Common myeloid progenitor, CD34-positive (primary cell): ENCODE measurements around the gene FXYD6.

ENCODE experiments used
- CTCF ChIA-PET: fragments of 350-600 bp; sonication (Branson Sonifier 250); formaldehyde crosslinking; loops from one replicate; lab custom pipeline; 2021; ENCODE audit warnings: antibody characterized with exemption; lab: Charles Lee
- POLR2A ChIA-PET: fragments of 350-600 bp; sonication (Branson Sonifier 250); formaldehyde crosslinking; loops from one replicate; lab custom pipeline; 2021; ENCODE audit warnings: antibody characterized with exemption; lab: Charles Lee
- DNase-seq, 3 donors: peaks; one replicate each; pipeline versions ENCODE4 v3.0.0 to v3.0.0-alpha.2; 2013
- H3K27ac ChIP-seq, 2 experiments: 1 replicate in 1 of 2; 2 replicates in 1 of 2; pipeline ENCODE4 v1.7.0; 2013; ENCODE audit warnings: inconsistent platforms in 2 of 2, low read length in 2 of 2, mild to moderate bottlenecking in 2 of 2, low read depth in 1 of 2, moderate library complexity in 1 of 2; ENCODE audit not compliant: severe bottlenecking in 2 of 2, insufficient read depth in 1 of 2, poor library complexity in 1 of 2
- H3K27me3 ChIP-seq, 5 experiments: replicated peaks in 2 of 5; 1 replicate in 3 of 5; 2 replicates in 2 of 5; pipeline versions ENCODE4 v1.6.1 to v1.7.0; 2013; ENCODE audit warnings: low read length in 4 of 5, mild to moderate bottlenecking in 2 of 5, moderate library complexity in 2 of 5, inconsistent platforms in 1 of 5; ENCODE audit not compliant: insufficient read depth in 5 of 5, control insufficient read depth in 4 of 5
- H3K36me3 ChIP-seq, 4 experiments: 1 replicate in 2 of 4; 2 replicates in 2 of 4; pipeline versions ENCODE4 v1.6.1 to v1.7.0; 2013; ENCODE audit warnings: low read length in 3 of 4, control low read depth in 1 of 4, mild to moderate bottlenecking in 1 of 4; ENCODE audit not compliant: control insufficient read depth in 4 of 4, insufficient read depth in 4 of 4
- H3K4me1 ChIP-seq, 4 experiments: 1 replicate in 3 of 4; 2 replicates in 1 of 4; pipeline versions ENCODE4 v1.6.1 to v1.7.1; 2013; ENCODE audit warnings: low read length in 3 of 4, mild to moderate bottlenecking in 3 of 4, control low read depth in 1 of 4, inconsistent platforms in 1 of 4, moderate library complexity in 1 of 4; ENCODE audit not compliant: control insufficient read depth in 4 of 4, insufficient read depth in 4 of 4; ENCODE audit errors: control extremely low read depth in 1 of 4
- H3K4me3 ChIP-seq, 7 experiments: 1 replicate in 4 of 7; 2 replicates in 3 of 7; pipeline versions ENCODE4 v1.5.1 to v1.7.0; 2013; ENCODE audit warnings: mild to moderate bottlenecking in 7 of 7, low read length in 6 of 7, moderate library complexity in 6 of 7, inconsistent platforms in 2 of 7, low read depth in 2 of 7, control low read depth in 1 of 7; ENCODE audit not compliant: insufficient read depth in 4 of 7, control insufficient read depth in 1 of 7; ENCODE audit errors: extremely low read depth in 1 of 7
- H3K9me3 ChIP-seq, 5 experiments: 1 replicate in 4 of 5; 2 replicates in 1 of 5; pipeline versions ENCODE4 v1.6.1 to v1.7.1; 2013; ENCODE audit warnings: low read length in 4 of 5, mild to moderate bottlenecking in 2 of 5, inconsistent platforms in 1 of 5, low read depth in 1 of 5, moderate library complexity in 1 of 5; ENCODE audit not compliant: control insufficient read depth in 4 of 5, insufficient read depth in 2 of 5; ENCODE audit errors: control extremely low read depth in 1 of 5
- WGBS: methylation state at CpG from one replicate; pipeline ENCODE4 v1.1.5; 2013; ENCODE audit not compliant: insufficient coverage; 5-methylcytosine and 5-hydroxymethylcytosine counted together

FXYD6 gene

DNA sequence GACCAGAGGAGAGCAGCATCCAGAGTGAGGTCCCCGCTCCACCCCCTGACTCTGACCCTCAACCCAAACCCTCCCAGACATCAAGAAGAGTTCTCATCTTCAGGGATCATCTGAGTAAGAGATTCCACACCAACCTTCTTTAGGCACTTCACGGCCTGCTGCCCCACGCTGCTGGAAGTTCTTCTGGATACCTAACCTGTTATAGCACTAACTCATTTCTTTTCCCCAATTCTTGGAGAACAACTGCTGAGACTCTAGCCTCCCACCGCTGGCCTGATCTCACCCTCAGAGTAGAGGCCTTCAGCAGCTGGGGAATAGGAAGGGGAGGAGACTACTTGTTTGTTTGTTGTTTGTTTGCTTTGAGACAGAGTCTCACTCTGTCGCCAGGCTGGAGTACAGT is 45.4 kb upstream of the FXYD6 start:
- 96% methylated on average over 4 of the region's 5 CpGs for WGBS
- CTCF ChIA-PET = interaction anchor here (1.0 to 4.4 kb wide), 3 partner anchors 10 to 25 kb away, joined by 3 to 20 read pairs (median 4); no protein-coding TSS in a partner anchor
- Histone ChIP-seq H3K9me3 (no peaks in the 10 kb centered on the region), H3K27ac (no peak overlapping the region), H3K4me1 (peaks cover 0 to 6% (median 4%) of the 10 kb centered on the region in 4 experiments), H3K27me3 (no peaks in the 10 kb centered on the region), H3K36me3 (no peaks in the 10 kb centered on the region), H3K4me3 (no peak overlapping the region)
- POLR2A ChIA-PET = no interaction called here
- no peak for DNase-seq

DNA sequence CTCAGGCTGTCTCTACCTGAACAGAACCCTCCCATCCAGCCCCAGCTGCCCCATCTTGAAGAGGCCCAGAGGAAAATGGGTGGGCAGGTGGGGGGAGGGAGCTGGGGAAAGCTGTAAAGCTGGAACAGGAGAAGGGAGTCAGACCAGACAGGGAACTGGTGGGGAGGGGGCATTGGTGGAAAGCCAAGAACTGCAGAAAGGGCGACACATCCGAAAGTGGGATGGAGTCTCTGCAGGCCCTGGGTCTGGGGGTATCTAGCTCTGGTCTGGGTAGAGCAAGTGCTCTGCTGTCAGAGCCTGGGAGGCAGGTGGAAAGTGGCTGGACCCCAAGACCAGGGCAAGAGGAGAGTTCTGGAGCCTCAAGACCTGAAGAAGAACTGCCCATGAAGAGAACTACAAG is 45.0 kb upstream of the FXYD6 start:
- Histone ChIP-seq H3K4me3 (no peak overlapping the region), H3K9me3 (no peaks in the 10 kb centered on the region), H3K27me3 (no peaks in the 10 kb centered on the region), H3K36me3 (no peaks in the 10 kb centered on the region), H3K4me1 (peaks cover 0 to 6% (median 4%) of the 10 kb centered on the region in 4 experiments), H3K27ac (no peak overlapping the region)
- POLR2A ChIA-PET = interaction anchor here (0.6 kb wide), 1 partner anchor 10 kb away, joined by 3 read pairs; no protein-coding TSS in a partner anchor
- DNase-seq = no peak
- 100% methylated on average over 2 of the region's 2 CpGs for whole genome bisulfite sequencing
- CTCF ChIA-PET = interaction anchor here (1.0 to 4.4 kb wide), 3 partner anchors 11 to 26 kb away, joined by 3 to 20 read pairs (median 4); no protein-coding TSS in a partner anchor

DNA sequence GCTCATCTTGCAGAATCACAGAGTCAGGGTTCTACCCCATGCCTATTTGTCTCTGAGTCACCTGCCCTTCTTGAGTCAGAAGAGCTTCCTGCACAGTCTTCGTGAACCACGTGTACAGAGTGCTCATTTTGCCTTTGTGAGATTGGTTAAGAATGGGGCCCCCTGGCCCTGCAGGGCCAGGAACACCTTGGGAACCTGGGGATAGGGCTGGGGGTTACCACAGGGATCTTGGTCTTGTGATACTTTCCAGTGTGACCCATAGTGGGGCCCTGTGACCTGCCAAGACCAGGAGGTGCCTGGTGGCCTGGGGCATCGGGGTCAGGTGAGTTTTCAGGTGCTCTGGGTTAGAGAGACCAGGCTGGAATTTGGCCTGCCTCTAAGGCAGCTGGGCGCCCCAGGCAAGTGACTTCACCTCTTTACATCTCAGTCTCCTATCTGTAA is 43.3 kb upstream of the FXYD6 start:
- H3K4me3 ChIP-seq = no peak overlapping the region
- H3K27ac ChIP-seq = no peak overlapping the region
- POLR2A ChIA-PET = no interaction called here
- no peaks in the 10 kb centered on the region for H3K27me3 ChIP-seq
- WGBS = no CpG with 5 or more reads among the region's 4 CpGs
- peaks cover 0 to 16% (median 5%) of the 10 kb centered on the region in 4 experiments for H3K4me1 ChIP-seq
- CTCF ChIA-PET = interaction anchor here (0.9 to 4.4 kb wide), 7 partner anchors 15 to 105 kb away, joined by 3 to 20 read pairs (median 3); no protein-coding TSS in a partner anchor
- no peak for DNase-seq
- no peaks in the 10 kb centered on the region for H3K9me3 ChIP-seq
- H3K36me3 ChIP-seq = no peaks in the 10 kb centered on the region

DNA sequence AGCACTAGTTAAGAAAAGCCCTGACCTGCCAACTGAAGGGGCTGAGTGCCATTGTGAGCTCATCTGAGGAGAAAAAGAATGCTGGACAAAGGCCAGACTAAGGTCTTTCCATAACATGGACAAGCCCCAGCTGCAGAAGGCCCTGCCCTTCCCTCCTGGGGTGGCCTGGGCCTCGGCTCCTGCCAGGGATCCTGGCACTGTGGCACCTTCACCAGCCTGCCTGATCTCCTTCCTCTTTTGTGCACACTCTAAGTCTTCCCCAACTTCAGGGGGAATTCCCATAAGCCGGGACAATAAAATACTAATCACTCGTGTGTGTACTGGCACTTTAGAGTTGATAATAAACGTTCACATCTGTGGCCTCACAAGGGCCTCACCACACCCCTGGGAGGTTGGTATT is 42.9 kb upstream of the FXYD6 start:
- POLR2A ChIA-PET = no interaction called here
- Histone ChIP-seq H3K27ac (no peak overlapping the region), H3K36me3 (no peaks in the 10 kb centered on the region), H3K27me3 (no peaks in the 10 kb centered on the region), H3K4me1 (peaks cover 0 to 21% (median 5%) of the 10 kb centered on the region in 4 experiments), H3K4me3 (no peak overlapping the region), H3K9me3 (no peaks in the 10 kb centered on the region)
- CTCF ChIA-PET = interaction anchor here (0.9 to 4.4 kb wide), 9 partner anchors 8 to 105 kb away, joined by 3 to 20 read pairs (median 3); no protein-coding TSS in a partner anchor
- 3% methylated on average over 3 of the region's 4 CpGs for WGBS
- peak in 2 of 3 donors; percentile 74 to 75 for DNase-seq

DNA sequence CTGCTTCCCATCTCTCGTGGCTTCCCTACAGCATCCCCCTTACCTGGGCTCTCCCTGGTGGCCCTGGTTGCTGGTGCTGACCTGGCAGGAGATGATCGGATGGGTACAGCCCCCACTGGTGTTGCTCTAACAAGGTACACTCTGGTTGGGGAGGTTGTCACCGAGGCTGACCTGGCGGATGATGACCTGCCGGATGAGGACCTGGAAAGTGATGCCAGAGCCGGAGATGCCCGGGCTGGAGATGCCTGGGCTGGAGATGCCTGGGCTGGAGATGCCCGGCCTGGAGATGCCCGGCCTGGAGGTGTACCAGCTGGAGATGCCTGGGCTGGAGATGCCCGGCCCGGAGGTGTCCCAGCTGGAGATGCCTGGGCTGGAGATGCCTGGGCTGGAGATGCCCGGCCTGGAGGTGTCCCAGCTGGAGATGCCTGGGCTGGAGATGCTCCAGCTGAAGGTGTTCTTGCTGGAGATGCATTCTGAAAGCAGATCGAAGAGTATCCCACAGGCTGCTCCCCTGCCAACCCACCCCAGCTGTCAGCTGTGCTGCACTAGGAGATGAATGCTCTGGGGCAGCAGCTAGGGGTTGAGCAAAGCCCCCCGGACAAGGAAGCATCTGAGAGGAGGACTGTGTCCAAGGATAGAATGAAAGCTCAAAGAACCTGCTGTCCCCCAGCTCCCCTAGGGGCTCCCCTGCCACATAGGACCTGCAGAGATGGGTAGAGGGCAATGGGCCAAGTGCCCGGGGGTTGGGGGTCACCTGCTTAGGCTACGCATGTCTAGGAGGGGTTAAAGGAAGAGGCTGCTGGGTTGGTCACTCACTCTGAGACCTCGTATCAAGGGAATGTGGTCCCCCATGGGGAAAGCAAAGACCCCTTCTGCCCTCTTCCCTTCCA is 42.2 kb upstream of the FXYD6 start:
- 92% methylated on average over 13 of the region's 17 CpGs for WGBS
- Histone ChIP-seq H3K36me3 (no peaks in the 10 kb centered on the region), H3K9me3 (no peaks in the 10 kb centered on the region), H3K27ac (no peak overlapping the region), H3K4me3 (no peak overlapping the region), H3K4me1 (peaks cover 0 to 22% (median 5%) of the 10 kb centered on the region in 4 experiments), H3K27me3 (no peaks in the 10 kb centered on the region)
- no peak for DNase-seq
- ChIA-PET POLR2A (no interaction called here), CTCF (interaction anchor here (0.9 to 4.4 kb wide), 6 partner anchors 9 to 104 kb away, joined by 3 to 20 read pairs (median 4); no protein-coding TSS in a partner anchor)

DNA sequence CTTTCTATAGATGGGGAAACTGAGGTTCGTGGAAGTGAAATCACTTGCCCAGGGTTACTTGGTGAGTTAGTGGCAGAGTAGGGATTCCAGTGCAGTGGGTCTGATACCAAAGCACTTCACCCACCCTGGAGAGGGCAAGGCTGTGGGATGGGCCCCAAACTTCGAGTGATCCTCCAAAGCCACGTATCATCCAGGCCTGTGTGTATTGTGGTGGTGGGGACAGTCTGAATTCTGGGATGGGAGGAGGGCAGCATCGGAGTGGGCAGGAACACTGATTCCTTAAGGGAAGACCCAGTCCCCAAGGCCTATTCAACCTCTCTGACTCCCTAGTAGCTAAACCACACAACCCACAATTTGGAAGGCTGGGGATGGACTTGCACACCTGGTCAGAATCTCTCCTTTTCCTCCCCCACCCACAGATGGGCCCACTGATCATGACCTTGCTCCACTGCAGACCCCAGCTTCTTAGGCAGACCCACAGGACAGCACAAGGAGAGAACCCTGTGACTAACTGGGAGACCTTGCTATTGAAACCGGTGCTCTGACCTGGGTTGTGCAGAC is 41.2 kb upstream of the FXYD6 start:
- Histone ChIP-seq H3K36me3 (no peaks in the 10 kb centered on the region), H3K9me3 (no peaks in the 10 kb centered on the region), H3K27ac (no peak overlapping the region), H3K4me3 (no peak overlapping the region), H3K4me1 (peaks cover 0 to 22% (median 5%) of the 10 kb centered on the region in 4 experiments), H3K27me3 (no peaks in the 10 kb centered on the region)
- ChIA-PET POLR2A (no interaction called here), CTCF (interaction anchor here (0.6 to 5.2 kb wide), 7 partner anchors 11 to 88 kb away, joined by 3 to 23 read pairs (median 3); no protein-coding TSS in a partner anchor)
- no peak for DNase-seq
- 100% methylated on average over 2 of the region's 5 CpGs for WGBS
